SJSA1 (cell line): ENCODE data around the gene PAK5. TPM values are rescaled to one million over a fixed set of nuclear protein-coding genes. Genes with fewer than 3 reads are reported as not detected.

ENCODE experiments used
- DNase-seq, 2 experiments: peaks; one replicate each; pipeline ENCODE4 v3.0.0-alpha.2; 2015 to 2020; ENCODE audit warnings: low spot score in 2 of 2, low read depth in 1 of 2
- H3K27ac ChIP-seq: fragments of 250-450 bp; sonication (Bioruptor Pico); 2 replicates; pipeline ENCODE4 v1.5.1; 2020; ENCODE audit warnings: mild to moderate bottlenecking, moderate library complexity
- H3K27me3 ChIP-seq: fragments of 250-450 bp; sonication (Bioruptor Pico); replicated peaks from 2 replicates; pipeline ENCODE4 v1.5.1; 2020; ENCODE audit warnings: mild to moderate bottlenecking, moderate library complexity
- H3K36me3 ChIP-seq: fragments of 250-450 bp; sonication (Bioruptor Pico); 2 replicates; pipeline ENCODE4 v1.5.1; 2020; ENCODE audit warnings: mild to moderate bottlenecking
- H3K4me1 ChIP-seq: fragments of 250-450 bp; sonication (Bioruptor Pico); replicated peaks from 2 replicates; pipeline ENCODE4 v1.6.1; 2021; ENCODE audit warnings: mild to moderate bottlenecking
- H3K4me3 ChIP-seq: fragments of 250-450 bp; sonication (Bioruptor Pico); 2 replicates; pipeline ENCODE4 v1.5.1; 2020; ENCODE audit warnings: mild to moderate bottlenecking
- H3K9me3 ChIP-seq: fragments of 250-450 bp; sonication (Bioruptor Pico); replicated peaks from 2 replicates; pipeline ENCODE4 v1.5.1; 2020; ENCODE audit warnings: mild to moderate bottlenecking
- total RNA-seq: library from RNA; depleted of rRNA; stranded (reverse); fragments of >200 nt; shearing (Covaris generic); gene quantifications from 2 replicates; pipeline ENCODE4 v1.2.3, GENCODE V29; 2014; rRNA removed

Gene PAK5
- total RNA-seq, 1 experiment from 2014 or later = not detected

DNA sequence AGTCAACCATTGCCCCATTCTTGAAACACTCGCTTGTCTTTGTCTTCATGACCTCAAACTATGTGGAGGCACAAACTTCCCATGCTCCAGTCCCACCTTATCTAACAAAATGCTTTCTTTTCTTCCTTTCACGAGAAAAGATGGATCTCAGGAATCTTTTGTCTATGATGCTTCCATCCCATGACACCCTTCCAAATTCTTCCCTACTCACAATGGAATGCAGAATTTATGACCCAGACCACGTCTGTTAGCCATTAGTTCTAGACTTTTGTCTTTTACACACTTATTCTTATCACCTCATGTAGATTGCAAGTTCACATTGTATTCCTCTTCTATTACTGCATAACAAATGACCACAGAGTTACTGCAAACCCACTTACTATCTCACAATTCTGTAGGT, 348.7 kb downstream of the PAK5 start:
- DNase-seq = no peak
- Histone ChIP-seq H3K36me3 (no peaks in the 10 kb centered on the region), H3K27me3 (0 out of 2 replicates have a peak, but pooled peaks cover 3% of the 10 kb centered on the region), H3K27ac (no peak overlapping the region), H3K9me3 (no peaks in the 10 kb centered on the region), H3K4me1 (no peaks in the 10 kb centered on the region), H3K4me3 (no peak overlapping the region)

- Histone ChIP-seq H3K4me3 (no peak overlapping the region), H3K9me3 (no peaks in the 10 kb centered on the region), H3K36me3 (no peaks in the 10 kb centered on the region), H3K4me1 (no peaks in the 10 kb centered on the region), H3K27me3 (0 out of 2 replicates have a peak, but pooled peaks cover 3% of the 10 kb centered on the region), H3K27ac (no peak overlapping the region)
- DNase-seq = no peak
These were observed 350.8 kb downstream of the PAK5 start for GRCh38 chr20:9488063-9488462.

Other genes starting within 250 kb of the PAK5 start
- gene ANKEF1, start 195.9 kb upstream of the PAK5 start, total RNA-seq = 0.18 and 0.25 TPM in 2 replicates